Endothelial cell (in vitro differentiated cells): ENCODE measurements around the gene IGFBPL1. TPM values are rescaled to one million over a fixed set of nuclear protein-coding genes. Genes with fewer than 3 reads are reported as not detected.

ENCODE experiments used
- DNase-seq: peaks from one replicate; pipeline ENCODE4 v3.0.0; 2021; ENCODE audit warnings: low spot score
- H3K27ac Mint-ChIP-seq: one replicate; pipeline ENCODE4 v1.8.0; 2021; ENCODE audit warnings: mixed read lengths, inconsistent platforms; ENCODE audit not compliant: unreplicated experiment
- H3K27me3 Mint-ChIP-seq: one replicate; pipeline ENCODE4 v1.8.0; 2021; ENCODE audit warnings: mild to moderate bottlenecking, moderate library complexity, mixed read lengths, inconsistent platforms; ENCODE audit not compliant: unreplicated experiment
- H3K36me3 Mint-ChIP-seq: one replicate; pipeline ENCODE4 v1.8.0; 2021; ENCODE audit warnings: mild to moderate bottlenecking, low read depth, mixed read lengths, inconsistent platforms; ENCODE audit not compliant: unreplicated experiment
- H3K4me1 Mint-ChIP-seq: one replicate; pipeline ENCODE4 v1.8.0; 2021; ENCODE audit warnings: mild to moderate bottlenecking, mixed read lengths, inconsistent platforms; ENCODE audit not compliant: unreplicated experiment
- H3K4me3 Mint-ChIP-seq: one replicate; pipeline ENCODE4 v1.8.0; 2021; ENCODE audit warnings: mild to moderate bottlenecking, mixed read lengths, inconsistent platforms; ENCODE audit not compliant: unreplicated experiment
- H3K9me3 Mint-ChIP-seq: one replicate; pipeline ENCODE4 v1.8.0; 2021; ENCODE audit warnings: mixed read lengths, inconsistent platforms; ENCODE audit not compliant: unreplicated experiment
- CTCF ChIP-seq: fragments of 200-600 bp; sonication (generic); IDR thresholded peaks from one replicate; pipeline ENCODE4 v1.5.0; 2021; ENCODE audit warnings: antibody characterized with exemption; ENCODE audit not compliant: unreplicated experiment
- total RNA-seq: library from RNA; stranded (reverse); fragmentation: NEBNext Ultra II Directional; extraction: Animal tissue kit (Norgen Biotek cat#: 25700); gene quantifications from one replicate; pipeline ENCODE4 v1.2.1, GENCODE V29; 2021; ENCODE audit not compliant: unreplicated experiment

Gene IGFBPL1
- total RNA-seq, 1 donor from 2014 or later, result 9.1 TPM

GRCh38 chr9:38441347-38442085 lies 17.3 kb upstream of the IGFBPL1 start:
- DNase-seq, result no peak
- Mint-ChIP-seq H3K27ac (no peak overlapping the region), H3K27me3 (peaks cover 14% of the 10 kb centered on the region), H3K9me3 (no peaks in the 10 kb centered on the region), H3K36me3 (no peaks in the 10 kb centered on the region), H3K4me1 (peaks cover 15% of the 10 kb centered on the region), H3K4me3 (no peak overlapping the region)
- TF ChIP-seq CTCF, result no peak

GRCh38 chr9:38440516-38440915 lies 16.3 kb upstream of the IGFBPL1 start:
- H3K27ac Mint-ChIP-seq, result no peak overlapping the region
- H3K9me3 Mint-ChIP-seq, result no peaks in the 10 kb centered on the region
- no peak overlapping the region for H3K4me3 Mint-ChIP-seq
- DNase-seq, result no peak
- H3K4me1 Mint-ChIP-seq, result peaks cover 15% of the 10 kb centered on the region
- H3K36me3 Mint-ChIP-seq, result no peaks in the 10 kb centered on the region
- H3K27me3 Mint-ChIP-seq, result peaks cover 14% of the 10 kb centered on the region
- TF ChIP-seq CTCF, result no peak

- DNase-seq, result no peak
- no peaks in the 10 kb centered on the region for H3K36me3 Mint-ChIP-seq
- no peak overlapping the region for H3K4me3 Mint-ChIP-seq
- peaks cover 14% of the 10 kb centered on the region for H3K27me3 Mint-ChIP-seq
- TF ChIP-seq CTCF, result no peak
- H3K27ac Mint-ChIP-seq, result no peak overlapping the region
- no peaks in the 10 kb centered on the region for H3K9me3 Mint-ChIP-seq
- H3K4me1 Mint-ChIP-seq, result peaks cover 18% of the 10 kb centered on the region
Measured at GRCh38 chr9:38439916-38440301, 15.7 kb upstream of the IGFBPL1 start.

GRCh38 chr9:38439291-38439915 lies 15.1 kb upstream of the IGFBPL1 start:
- DNase-seq, result no peak
- H3K27ac Mint-ChIP-seq, result no peak overlapping the region
- H3K4me3 Mint-ChIP-seq, result no peak overlapping the region
- no peaks in the 10 kb centered on the region for H3K9me3 Mint-ChIP-seq
- peaks cover 12% of the 10 kb centered on the region for H3K27me3 Mint-ChIP-seq
- H3K36me3 Mint-ChIP-seq, result no peaks in the 10 kb centered on the region
- peaks cover 22% of the 10 kb centered on the region for H3K4me1 Mint-ChIP-seq
- TF ChIP-seq CTCF, result no peak

- Mint-ChIP-seq H3K4me3 (no peak overlapping the region), H3K27ac (no peak overlapping the region), H3K4me1 (peaks cover 27% of the 10 kb centered on the region), H3K36me3 (no peaks in the 10 kb centered on the region), H3K27me3 (peaks cover 12% of the 10 kb centered on the region), H3K9me3 (no peaks in the 10 kb centered on the region)
- no peak for TF ChIP-seq CTCF
- DNase-seq, result no peak
Measured at GRCh38 chr9:38437193-38437823, 13.1 kb upstream of the IGFBPL1 start.
